GM20000 (cell line): ENCODE results near the gene MCF2L2.
"Not testable (repeated sequence)": the region's sequence is repeated elsewhere in the genome, so short reads cannot be mapped to it uniquely, and the experiment has no call there.

Experiments
- DNase-seq: peaks from one replicate; pipeline ENCODE4 v3.0.0; 2012; ENCODE audit warnings: low spot score
- CTCF ChIP-seq: IDR thresholded peaks from 2 replicates; pipeline ENCODE4 v1.5.1; 2012; ENCODE audit warnings: mild to moderate bottlenecking, control low read depth; ENCODE audit errors: extremely low read depth, missing control alignments

MCF2L2 gene

GRCh38 chr3:183233966-183234365 is 194.5 kb downstream of the MCF2L2 start:
- DNase-seq = no peak
- no peak for TF ChIP-seq CTCF

DNA sequence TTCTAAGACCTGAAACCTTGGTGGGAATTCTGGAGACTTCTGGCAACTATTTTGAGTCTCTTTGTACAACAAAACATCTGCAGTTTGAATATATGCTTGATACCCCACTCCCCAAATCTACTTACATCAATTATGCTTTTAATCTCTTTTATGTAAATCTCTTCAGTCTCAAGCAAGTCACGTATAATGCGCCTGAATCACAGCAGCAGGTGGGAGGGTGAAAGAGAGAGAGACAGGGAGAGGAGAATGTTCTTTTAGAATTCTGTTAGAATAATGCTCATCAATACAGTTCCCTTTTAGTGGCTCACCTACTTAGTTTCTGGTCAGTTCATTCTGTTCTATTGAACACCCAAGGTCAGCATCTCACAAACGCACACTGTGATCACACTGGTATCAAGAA is 197.6 kb downstream of the MCF2L2 start:
- DNase-seq = no peak
- no peak for TF ChIP-seq CTCF

- not testable (repeated sequence) for DNase-seq
These were observed 198.2 kb downstream of the MCF2L2 start for GRCh38 chr3:183230251-183230650.

GRCh38 chr3:183229178-183229577 is 199.2 kb downstream of the MCF2L2 start:
- DNase-seq = no peak
- TF ChIP-seq CTCF = no peak

GRCh38 chr3:183227586-183227985 is 200.8 kb downstream of the MCF2L2 start:
- DNase-seq = no peak
- no peak for TF ChIP-seq CTCF

DNA sequence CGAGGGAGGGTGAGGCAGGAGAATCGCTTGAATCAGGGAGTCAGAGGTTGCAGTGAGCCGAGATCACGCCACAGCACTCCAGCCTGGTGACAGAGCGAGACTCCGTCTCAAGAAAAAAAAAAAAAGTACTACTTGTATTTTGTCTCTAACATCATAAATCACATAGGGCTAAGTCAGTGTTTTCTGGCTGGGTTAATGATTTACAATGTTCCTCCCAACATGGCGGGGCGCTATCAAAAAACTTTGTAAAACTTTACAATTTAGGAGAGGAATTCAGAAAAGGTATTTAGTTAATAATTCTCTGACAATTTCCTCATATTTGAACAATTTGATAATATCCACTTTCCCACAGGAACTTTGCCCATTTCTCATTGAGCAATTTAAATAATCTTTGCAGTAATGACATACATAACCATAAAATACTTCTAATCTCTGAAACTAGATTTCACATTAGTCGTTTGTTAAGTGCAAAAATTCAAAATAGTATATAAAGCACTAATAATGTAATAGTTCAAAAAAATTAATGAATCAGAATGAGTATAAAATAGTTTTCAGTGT is 202.0 kb downstream of the MCF2L2 start:
- no peak for TF ChIP-seq CTCF
- DNase-seq = no peak

GRCh38 chr3:183224180-183224970 is 204.0 kb downstream of the MCF2L2 start:
- TF ChIP-seq CTCF = no peak
- no peak for DNase-seq
